Vagina (tissue), 2 donors: ENCODE data around the gene POU1F1. TPM values are rescaled to one million over a fixed set of nuclear protein-coding genes. Genes with fewer than 3 reads are reported as not detected.

Source experiments
- DNase-seq, 2 donors: peaks; one replicate each; pipeline ENCODE4 v3.0.0-alpha.2; 2017; ENCODE audit errors: extremely low spot score in 2 of 2
- H3K27ac ChIP-seq: fragments of 200-600 bp; sonication (generic); one replicate; pipeline ENCODE4 v1.5.1; 2019
- H3K27me3 ChIP-seq: fragments of 200-600 bp; sonication (generic); one replicate; pipeline ENCODE4 v1.5.1; 2019
- H3K36me3 ChIP-seq, 2 donors: fragments of 200-600 bp; sonication (generic); one replicate each; pipeline ENCODE4 v1.5.1; 2017 to 2019
- H3K4me1 ChIP-seq: fragments of 200-600 bp; sonication (generic); one replicate; pipeline ENCODE4 v1.5.1; 2019
- H3K4me3 ChIP-seq, 2 donors: fragments of 200-600 bp; sonication (generic); 1 replicate in 1 of 2; 2 replicates in 1 of 2; pipeline ENCODE4 v1.5.1; 2016 to 2019
- H3K9me3 ChIP-seq: fragments of 200-600 bp; sonication (generic); one replicate; pipeline ENCODE4 v1.5.1; 2019
- POLR2A ChIP-seq, 2 donors: fragments of 450-650 bp; IDR thresholded peaks; one replicate each; pipeline ENCODE4 v1.6.1; 2017; ENCODE audit warnings: antibody characterized with exemption in 2 of 2, mild to moderate bottlenecking in 2 of 2, moderate library complexity in 2 of 2
- POLR2AphosphoS5 ChIP-seq, 2 donors: sonication (generic); formaldehyde crosslinking; IDR thresholded peaks; one replicate each; pipeline ENCODE4 v1.9.0; 2017; ENCODE audit warnings: antibody characterized with exemption in 2 of 2, mild to moderate bottlenecking in 2 of 2, low read depth in 1 of 2; ENCODE audit not compliant: insufficient read depth in 1 of 2
- intact Hi-C: fragments of 100-400 bp; cut with DNase I; formaldehyde crosslinking; loops from one replicate; pipeline ENCODE4 v1.15.1; 2023
- total RNA-seq: library from RNA; depleted of rRNA; stranded (reverse); fragments of >200 nt; gene quantifications from one replicate; pipeline ENCODE4 v1.2.3, GENCODE V29; 2016
- TF ChIP-seq, protein P1 (sequence below), 3 experiments: fragments of 450-650 bp in 2 of 3; fragments of 200-600 bp in 1 of 3; sonication (generic) in 1 of 3; IDR thresholded peaks; one replicate each; pipeline ENCODE4 v1.5.1; 2017 to 2019; ENCODE audit warnings: antibody characterized with exemption in 3 of 3, mild to moderate bottlenecking in 2 of 3, moderate library complexity in 2 of 3

POU1F1 gene
- total RNA-seq, 1 donor from 2014 or later, result not detected

DNA sequence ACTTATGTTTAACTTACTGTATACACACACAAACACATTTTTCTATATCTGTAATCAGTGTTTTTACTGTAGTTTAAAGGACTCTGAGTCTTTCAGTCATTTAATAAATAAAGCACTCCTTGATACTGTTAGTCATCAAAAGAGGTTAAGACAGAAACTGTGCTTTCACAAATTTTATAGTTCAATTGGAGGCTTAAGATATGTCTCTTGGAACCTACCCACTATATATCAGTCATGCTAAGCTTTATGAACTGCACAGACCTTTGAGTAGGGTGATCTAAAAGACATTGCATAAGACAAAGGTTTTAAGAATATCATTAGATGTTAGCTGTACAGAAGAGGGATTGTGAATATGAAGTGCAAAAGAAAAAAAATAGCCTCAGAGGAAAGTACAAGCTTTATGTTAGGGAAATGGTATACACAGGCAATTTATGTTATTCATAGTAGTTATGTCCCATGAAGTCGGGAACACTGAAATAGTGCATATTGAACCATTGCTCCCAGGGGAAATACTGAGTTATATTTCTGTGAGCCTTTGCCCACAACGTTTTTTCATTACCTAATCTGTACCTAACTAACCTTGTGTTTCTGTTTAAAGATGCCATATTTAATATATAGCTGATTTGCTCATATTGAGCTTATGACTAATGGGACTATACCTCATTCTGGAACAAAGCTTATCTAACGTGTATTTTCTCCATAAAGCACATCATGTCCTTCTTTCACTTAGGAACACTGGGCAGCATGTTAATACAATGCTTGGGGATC, 29.5 kb downstream of the POU1F1 start:
- Histone ChIP-seq H3K27ac (no peak overlapping the region), H3K4me1 (no peaks in the 10 kb centered on the region), H3K27me3 (no peaks in the 10 kb centered on the region), H3K4me3 (no peak overlapping the region), H3K9me3 (no peaks in the 10 kb centered on the region), H3K36me3 (peaks cover 0 to 22% of the 10 kb centered on the region in 2 donors)
- intact Hi-C loops, result no loop called here
- DNase-seq, result no peak
- TF ChIP-seq POLR2A (IDR thresholded peaks at IDR 0.05) (no peak), POLR2AphosphoS5 (IDR thresholded peaks at IDR 0.05; ENCODE audit: insufficient read depth in 1 of 2, low read depth in 1 of 2) (no peak)
- TF ChIP-seq, protein P1, sequence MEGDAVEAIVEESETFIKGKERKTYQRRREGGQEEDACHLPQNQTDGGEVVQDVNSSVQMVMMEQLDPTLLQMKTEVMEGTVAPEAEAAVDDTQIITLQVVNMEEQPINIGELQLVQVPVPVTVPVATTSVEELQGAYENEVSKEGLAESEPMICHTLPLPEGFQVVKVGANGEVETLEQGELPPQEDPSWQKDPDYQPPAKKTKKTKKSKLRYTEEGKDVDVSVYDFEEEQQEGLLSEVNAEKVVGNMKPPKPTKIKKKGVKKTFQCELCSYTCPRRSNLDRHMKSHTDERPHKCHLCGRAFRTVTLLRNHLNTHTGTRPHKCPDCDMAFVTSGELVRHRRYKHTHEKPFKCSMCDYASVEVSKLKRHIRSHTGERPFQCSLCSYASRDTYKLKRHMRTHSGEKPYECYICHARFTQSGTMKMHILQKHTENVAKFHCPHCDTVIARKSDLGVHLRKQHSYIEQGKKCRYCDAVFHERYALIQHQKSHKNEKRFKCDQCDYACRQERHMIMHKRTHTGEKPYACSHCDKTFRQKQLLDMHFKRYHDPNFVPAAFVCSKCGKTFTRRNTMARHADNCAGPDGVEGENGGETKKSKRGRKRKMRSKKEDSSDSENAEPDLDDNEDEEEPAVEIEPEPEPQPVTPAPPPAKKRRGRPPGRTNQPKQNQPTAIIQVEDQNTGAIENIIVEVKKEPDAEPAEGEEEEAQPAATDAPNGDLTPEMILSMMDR (IDR thresholded peaks at IDR 0.05), result no peak

DNA sequence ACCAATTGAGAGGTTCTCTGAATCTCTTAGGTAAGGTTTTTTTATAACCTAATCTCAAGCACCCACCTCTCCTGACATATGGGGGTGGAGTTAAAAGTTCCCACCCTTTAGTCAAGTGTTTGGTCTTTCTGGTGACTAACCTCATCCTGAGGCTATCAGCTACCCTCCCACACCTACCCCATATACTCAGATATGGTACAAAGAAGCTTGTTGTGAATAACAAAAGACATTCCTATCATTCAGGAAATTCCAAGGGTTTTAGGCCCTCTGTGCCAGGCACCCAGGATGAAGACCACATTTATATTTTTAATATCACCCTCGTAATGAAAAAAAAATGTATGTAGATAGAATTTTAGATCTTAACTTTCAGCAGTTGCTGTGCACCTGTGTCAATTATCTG, 40.3 kb downstream of the POU1F1 start:
- Histone ChIP-seq H3K4me1 (peaks cover 22% of the 10 kb centered on the region), H3K27ac (no peak overlapping the region), H3K27me3 (no peaks in the 10 kb centered on the region), H3K4me3 (no peak overlapping the region), H3K9me3 (no peaks in the 10 kb centered on the region), H3K36me3 (peaks cover 0 to 4% of the 10 kb centered on the region in 2 donors)
- TF ChIP-seq POLR2A (IDR thresholded peaks at IDR 0.05) (no peak), POLR2AphosphoS5 (IDR thresholded peaks at IDR 0.05; ENCODE audit: insufficient read depth in 1 of 2, low read depth in 1 of 2) (no peak)
- TF ChIP-seq, protein P1 (IDR thresholded peaks at IDR 0.05), result no peak
- intact Hi-C loops, result no loop called here
- no peak for DNase-seq

DNA sequence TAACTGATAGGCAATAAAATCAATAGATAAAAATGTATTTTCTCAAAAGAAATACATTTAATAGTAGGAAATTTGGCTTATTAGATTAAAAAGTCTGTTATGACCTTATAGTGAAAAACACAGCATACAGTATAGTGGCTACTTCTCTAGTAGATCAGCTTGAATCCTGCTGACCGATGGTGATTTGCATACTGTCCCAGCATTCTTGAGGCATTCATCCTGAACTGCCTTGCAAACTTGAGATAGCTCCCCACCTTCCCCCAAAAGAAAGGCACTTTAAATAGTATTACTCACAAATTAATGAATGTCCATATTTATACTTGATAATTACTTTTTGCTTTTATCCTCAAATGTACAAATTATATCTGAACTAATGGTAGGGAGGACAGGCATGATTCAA, 42.6 kb downstream of the POU1F1 start:
- Histone ChIP-seq H3K27me3 (no peaks in the 10 kb centered on the region), H3K9me3 (no peaks in the 10 kb centered on the region), H3K4me3 (no peak overlapping the region), H3K27ac (no peak overlapping the region), H3K36me3 (no peaks in the 10 kb centered on the region), H3K4me1 (peaks cover 38% of the 10 kb centered on the region)
- no peak for DNase-seq
- TF ChIP-seq POLR2A (IDR thresholded peaks at IDR 0.05) (no peak), POLR2AphosphoS5 (IDR thresholded peaks at IDR 0.05; ENCODE audit: insufficient read depth in 1 of 2, low read depth in 1 of 2) (no peak)
- TF ChIP-seq, protein P1 (IDR thresholded peaks at IDR 0.05), result no peak
- intact Hi-C loops, result no loop called here

DNA sequence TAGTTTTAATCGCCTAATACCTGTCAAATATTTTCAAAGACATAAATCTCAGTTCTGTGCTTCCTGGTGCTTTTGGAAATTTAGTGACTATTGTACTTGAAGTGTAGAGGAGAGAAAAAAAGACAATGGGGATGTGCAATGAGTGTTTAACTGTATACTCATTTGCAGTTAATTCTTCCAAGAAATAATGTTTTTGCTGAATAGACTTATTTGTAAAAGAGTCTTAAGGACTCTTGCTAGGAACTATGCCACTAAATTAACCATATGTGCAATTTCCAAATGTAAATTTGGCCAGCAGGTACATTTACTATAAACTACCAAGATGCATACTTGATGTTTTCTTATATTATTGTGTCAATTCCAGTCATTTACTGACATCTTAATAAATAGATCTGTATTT, 47.3 kb downstream of the POU1F1 start:
- Histone ChIP-seq H3K4me3 (peak overlapping the region in 1 of 2 donors; percentile 71), H3K9me3 (no peaks in the 10 kb centered on the region), H3K27ac (no peak overlapping the region), H3K4me1 (peaks cover 53% of the 10 kb centered on the region), H3K27me3 (no peaks in the 10 kb centered on the region), H3K36me3 (no peaks in the 10 kb centered on the region)
- no peak for DNase-seq
- TF ChIP-seq, protein P1 (IDR thresholded peaks at IDR 0.05), result no peak
- TF ChIP-seq POLR2AphosphoS5 (IDR thresholded peaks at IDR 0.05; ENCODE audit: insufficient read depth in 1 of 2, low read depth in 1 of 2) (no peak), POLR2A (IDR thresholded peaks at IDR 0.05) (no peak)
- intact Hi-C loops, result no loop called here

DNA sequence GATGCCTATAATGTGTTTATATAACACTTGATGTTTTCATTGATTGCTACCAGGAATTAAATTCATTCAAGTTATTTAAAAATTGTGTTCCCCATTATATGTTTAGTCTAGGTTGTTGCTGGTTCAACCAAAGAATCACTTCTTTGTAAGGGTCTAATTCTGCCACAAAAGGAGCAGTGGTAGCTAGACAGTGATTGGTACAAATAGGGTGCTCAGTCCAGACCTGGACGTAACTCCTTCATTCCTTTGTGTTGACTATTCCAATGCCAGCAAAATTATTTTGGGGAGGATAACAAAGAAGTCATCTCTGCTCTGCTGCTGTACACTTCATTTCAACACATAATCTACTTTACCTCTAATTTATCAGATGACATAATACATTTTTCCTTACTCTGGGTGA, 48.1 kb downstream of the POU1F1 start:
- Histone ChIP-seq H3K27ac (no peak overlapping the region), H3K36me3 (no peaks in the 10 kb centered on the region), H3K9me3 (no peaks in the 10 kb centered on the region), H3K4me1 (peaks cover 45% of the 10 kb centered on the region), H3K27me3 (no peaks in the 10 kb centered on the region), H3K4me3 (peak overlapping the region; percentile 71 to 75)
- intact Hi-C loops, result no loop called here
- TF ChIP-seq, protein P1 (IDR thresholded peaks at IDR 0.05), result no peak
- TF ChIP-seq POLR2AphosphoS5 (IDR thresholded peaks at IDR 0.05; ENCODE audit: insufficient read depth in 1 of 2, low read depth in 1 of 2), result no peak
- no peak for TF ChIP-seq POLR2A (IDR thresholded peaks at IDR 0.05)
- DNase-seq, result no peak
